NCI-H446 treated with DMSO at 0.1 percent for 48 hours (cell line): Measurements from ENCODE around the gene KLHL11.
"Not testable (repeated sequence)": the region's sequence is repeated elsewhere in the genome, so short reads cannot be mapped to it uniquely, and the experiment has no call there.

ENCODE experiments used
- DNase-seq: peaks from one replicate; lab custom pipeline; 2025; lab: John Stamatoyannopoulos, UW

Gene KLHL11

GRCh38 chr17:41836550-41837196 lies 28.6 kb downstream of the KLHL11 start:
- DNase-seq, result no peak

- no peak for DNase-seq
Observed at GRCh38 chr17:41835800-41836549, 29.2 kb downstream of the KLHL11 start, which contains the start of gene NT5C3B. Gene NT5C3B, minus strand, starts transcription at chr17:41836232. Its CDS starts 39 bp downstream, at chr17:41836193.

GRCh38 chr17:41835214-41835799 lies 29.9 kb downstream of the KLHL11 start:
- no peak for DNase-seq

- DNase-seq, result not testable (repeated sequence)
Observed at GRCh38 chr17:41829961-41830360, 35.3 kb downstream of the KLHL11 start.

- DNase-seq, result no peak
Observed at GRCh38 chr17:41825175-41825845, 39.9 kb downstream of the KLHL11 start.

- DNase-seq, result no peak
Observed at GRCh38 chr17:41824086-41824485, 41.1 kb downstream of the KLHL11 start.

- no peak for DNase-seq
Observed at GRCh38 chr17:41823580-41823979, 41.6 kb downstream of the KLHL11 start.

- no peak for DNase-seq
Observed at GRCh38 chr17:41823141-41823524, 42.1 kb downstream of the KLHL11 start.

- no peak for DNase-seq
Observed at GRCh38 chr17:41822216-41823140, 42.7 kb downstream of the KLHL11 start.

- DNase-seq, result no peak
Observed at GRCh38 chr17:41821776-41822175, 43.4 kb downstream of the KLHL11 start.

GRCh38 chr17:41818024-41818423 lies 47.2 kb downstream of the KLHL11 start:
- no peak for DNase-seq

GRCh38 chr17:41816637-41817320 lies 48.4 kb downstream of the KLHL11 start:
- no peak for DNase-seq

GRCh38 chr17:41814195-41814594 lies 51.0 kb downstream of the KLHL11 start:
- DNase-seq, result no peak

GRCh38 chr17:41813699-41814124 lies 51.5 kb downstream of the KLHL11 start:
- DNase-seq, result no peak

GRCh38 chr17:41813152-41813680 lies 52.0 kb downstream of the KLHL11 start:
- no peak for DNase-seq

GRCh38 chr17:41812381-41813151 lies 52.7 kb downstream of the KLHL11 start, which contains the start of gene FKBP10:
Gene FKBP10, plus strand, starts transcription at chr17:41813004. Its CDS starts 31 bp downstream, at chr17:41813035.
- DNase-seq, result no peak

- DNase-seq, result no peak
Observed at GRCh38 chr17:41811549-41812380, 53.5 kb downstream of the KLHL11 start, which contains the start of gene P3H4. Gene P3H4, minus strand, starts transcription at chr17:41811949. Its CDS starts 34 bp downstream, at chr17:41811915.
